Stimulated activated CD4-positive, alpha-beta T cell treated with anti-CD3 and anti-CD28 coated beads, TNF-alpha, amount 100 ng/mL, for 4 hours (primary cell): Measurements from ENCODE around the gene CIB4.

Experiments used
- DNase-seq, 3 experiments: peaks; one replicate each; pipeline ENCODE4 v3.0.0-alpha.2; 2020; ENCODE audit warnings: low read depth in 3 of 3

The CIB4 gene

DNA sequence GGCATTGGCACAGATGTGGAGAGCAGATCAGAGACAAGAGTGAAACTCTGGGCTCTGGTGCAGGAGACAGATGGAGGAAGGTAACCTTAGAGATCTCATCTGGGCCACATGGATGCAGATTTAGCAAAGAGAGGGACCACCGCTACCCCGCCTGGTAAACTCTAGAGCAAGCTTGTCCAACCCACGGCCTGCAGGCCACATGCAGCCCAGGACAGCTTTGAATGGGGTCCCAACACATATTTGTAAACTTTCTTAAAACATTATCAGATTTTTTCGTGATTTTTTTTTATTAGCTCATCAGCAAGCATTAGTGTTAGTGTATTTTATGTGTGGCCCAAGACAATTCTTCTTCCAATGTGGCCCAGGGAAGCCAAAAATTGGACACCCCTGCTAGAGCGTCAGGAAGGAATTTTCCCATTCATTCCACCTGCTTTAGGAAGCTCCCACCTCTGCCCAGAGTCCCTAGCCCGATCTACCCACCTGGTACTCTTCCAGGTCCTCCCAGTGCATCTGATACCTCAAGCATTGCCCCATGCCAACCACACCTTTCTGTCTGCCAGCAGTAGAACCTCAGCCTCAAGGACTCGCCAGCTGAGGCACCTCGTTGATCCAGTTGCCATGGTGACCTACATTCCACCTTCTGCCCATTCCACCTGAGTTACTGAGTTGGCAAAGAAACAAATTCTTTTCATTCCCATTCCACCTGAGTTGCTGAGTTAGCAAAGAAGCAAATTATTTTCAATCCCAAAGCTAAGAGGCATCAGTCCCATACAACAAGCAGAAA, at the start of gene CIB4:
CIB4 (minus strand) TSS at position 586 of the 784 bp plus-strand sequence; CDS start at position 534, 52 bp downstream.
- DNase-seq: no peak

DNA sequence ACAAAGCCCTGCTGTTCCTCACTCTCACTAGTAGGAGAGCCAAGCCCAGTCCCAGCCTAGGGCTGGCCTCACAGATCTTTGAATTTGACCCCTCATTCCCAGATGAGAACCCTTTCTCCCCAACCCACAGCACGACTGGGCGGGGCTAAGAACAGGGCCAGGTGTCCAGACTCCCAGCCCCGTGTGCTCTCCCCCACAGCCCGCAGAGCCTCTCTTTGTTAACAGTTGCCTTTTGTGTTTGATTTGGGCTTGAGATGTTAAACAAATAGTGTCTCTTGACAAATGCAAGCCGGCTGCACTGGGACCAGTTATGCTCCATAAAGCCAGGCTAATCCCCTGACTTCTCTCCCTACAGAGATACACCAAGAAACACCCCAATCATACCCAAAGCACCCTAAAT, 46.6 kb upstream of the CIB4 start:
- no peak for DNase-seq

DNA sequence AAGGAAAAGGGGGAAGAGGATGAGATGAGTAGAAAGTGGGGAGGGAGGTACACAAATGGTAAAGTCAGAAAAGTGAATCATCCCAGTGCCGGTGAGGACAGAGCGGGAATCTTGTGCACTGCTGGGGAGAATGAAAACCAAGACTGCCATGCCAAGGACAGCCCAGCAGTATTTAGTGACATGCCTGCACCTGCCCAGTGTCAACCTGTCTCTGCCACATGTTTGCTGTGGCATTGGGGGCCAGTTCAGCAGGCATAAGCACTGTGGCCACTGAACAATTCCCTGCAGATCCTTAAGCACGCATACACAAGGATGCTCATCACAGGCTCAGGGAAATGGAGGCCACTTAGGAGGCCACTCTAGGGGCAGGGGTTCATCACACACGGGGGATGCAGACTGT, 46.2 kb upstream of the CIB4 start:
- no peak for DNase-seq

DNA sequence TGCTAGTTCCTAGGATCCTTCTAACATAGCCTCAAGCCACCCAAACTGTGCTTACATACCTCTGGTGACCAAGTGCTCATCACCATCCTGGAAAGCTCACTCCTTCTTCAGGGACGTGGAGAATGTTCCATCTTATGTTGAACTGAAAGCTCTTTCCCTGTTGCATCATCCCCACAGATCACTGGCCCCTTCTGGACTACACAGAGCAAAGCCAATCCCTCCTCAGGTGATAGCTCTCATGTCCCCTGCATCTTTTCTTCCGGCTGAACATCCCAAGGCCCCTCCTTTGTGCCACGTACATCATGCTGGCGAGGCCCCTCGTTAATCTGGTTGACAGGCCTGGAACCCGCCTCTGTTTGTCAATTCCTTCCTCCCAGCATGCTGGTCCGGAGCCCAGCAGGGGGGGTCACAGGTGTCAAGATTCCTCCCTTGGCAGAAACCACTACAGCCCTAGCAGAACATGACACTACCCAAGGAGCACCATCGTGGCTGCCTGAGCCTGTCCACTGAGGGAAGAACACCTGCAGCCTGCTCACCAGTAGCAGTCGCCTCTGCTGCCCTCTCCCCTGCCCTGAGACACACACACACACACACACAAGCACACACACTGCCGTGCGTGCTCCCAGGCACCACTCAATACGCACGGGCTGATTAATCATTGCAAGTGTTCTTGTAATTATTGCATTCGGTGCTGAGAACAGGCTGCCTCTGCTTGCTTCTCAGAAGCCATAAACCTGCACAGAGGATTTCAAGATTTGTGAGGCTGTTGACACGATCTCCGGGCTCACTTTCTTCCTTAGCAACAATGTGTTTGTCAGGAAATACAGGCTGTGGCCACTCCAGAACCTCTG, 45.0 kb upstream of the CIB4 start:
- DNase-seq: no peak

DNA sequence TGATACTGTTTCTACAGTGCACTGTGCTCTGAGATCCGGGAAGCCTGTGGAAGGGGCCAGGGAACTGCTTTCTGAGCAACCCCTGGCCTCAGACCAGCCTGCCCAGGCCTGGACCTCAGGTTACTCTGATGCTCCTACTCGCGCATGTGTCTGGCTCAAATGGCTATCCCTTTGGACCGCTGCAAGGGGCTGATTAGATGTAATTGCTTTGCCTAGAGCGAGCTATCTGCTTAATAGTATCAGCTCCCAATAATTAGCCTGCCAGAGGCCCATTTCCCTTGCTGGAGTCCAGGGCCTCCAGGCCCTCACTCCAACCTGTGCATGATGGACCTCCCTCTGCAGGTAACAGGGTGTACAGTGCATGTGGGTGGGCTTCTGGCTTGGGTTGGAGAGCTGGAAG, 44.2 kb upstream of the CIB4 start:
- DNase-seq: no peak

DNA sequence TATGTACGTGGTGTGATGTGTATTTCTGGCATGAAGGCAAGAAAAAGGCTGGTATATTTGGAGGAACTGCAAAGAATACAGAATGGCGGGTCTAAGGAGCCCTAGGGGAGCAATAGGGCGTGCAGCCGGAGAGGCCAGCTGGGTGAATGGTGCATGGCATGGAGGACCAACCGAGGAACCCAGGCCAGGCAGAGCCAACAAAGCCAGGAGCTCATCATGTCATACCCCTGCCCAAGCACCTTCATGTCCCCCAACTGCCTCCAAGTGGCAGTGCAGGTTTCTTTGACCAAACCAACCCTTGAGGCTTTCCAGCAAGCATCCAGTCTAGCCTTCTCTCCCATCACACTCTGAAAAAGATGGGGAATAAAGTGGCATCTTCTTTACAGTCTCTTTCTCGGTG, 42.4 kb upstream of the CIB4 start:
- no peak for DNase-seq

DNA sequence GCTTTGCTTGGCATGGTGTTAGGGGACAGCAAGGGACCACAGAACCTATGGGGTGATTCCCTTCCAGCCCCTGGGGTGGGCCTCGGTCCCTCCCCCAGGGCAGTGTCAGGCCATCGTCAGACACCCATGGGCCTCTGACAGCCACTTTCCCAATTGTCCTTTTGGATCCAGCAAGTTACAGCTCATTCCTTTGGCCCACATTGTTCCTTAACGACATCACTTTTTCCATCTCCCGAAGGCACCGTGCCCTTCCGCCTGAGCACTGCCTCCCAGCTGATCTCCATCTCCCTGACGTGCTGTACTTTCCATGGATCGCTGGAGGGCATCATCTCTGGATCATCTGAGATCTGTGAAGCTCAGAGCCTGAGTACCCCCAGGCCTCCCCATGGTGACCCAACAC, 41.0 kb upstream of the CIB4 start:
- no peak for DNase-seq

DNA sequence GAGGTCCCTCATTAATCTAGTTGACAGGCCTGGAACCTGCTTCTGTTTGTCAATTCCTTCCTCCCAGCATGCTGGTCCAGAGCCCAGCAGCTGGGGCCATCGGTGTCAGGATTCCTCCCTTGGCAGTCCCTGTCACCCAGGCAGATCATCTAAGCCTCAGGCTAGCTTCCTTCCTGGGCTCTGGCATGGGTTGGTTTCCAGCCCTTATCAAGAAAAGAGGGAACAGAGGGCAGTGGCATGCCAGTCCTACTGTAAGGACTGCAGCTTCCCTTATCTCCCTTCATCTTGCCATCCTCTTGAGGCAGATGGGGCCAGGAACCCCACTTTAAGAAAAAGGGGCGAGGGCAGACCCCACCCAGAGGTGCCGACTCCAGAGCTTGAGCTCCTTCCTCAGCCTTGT, 40.5 kb upstream of the CIB4 start:
- DNase-seq: no peak

DNA sequence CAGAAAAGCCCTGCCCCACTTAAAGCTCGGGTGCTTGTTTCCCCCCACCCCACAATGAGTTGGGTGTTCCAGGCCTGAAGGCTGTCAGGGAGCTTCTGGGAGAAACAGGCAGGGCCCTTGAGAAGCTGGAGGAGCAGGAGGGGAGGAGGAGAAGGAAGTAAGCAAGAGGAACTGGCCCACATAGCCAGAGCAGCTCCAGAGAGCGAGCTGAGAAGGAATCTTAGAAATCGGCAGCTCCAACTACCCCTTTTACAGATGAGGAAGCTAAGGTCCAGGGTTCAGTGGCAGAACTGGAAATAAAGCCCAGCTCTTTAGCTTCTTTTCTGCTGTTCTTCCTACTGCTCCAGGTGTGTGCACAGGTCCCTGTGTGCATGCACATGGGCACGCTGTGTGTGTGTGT, 38.7 kb upstream of the CIB4 start:
- DNase-seq: no peak

DNA sequence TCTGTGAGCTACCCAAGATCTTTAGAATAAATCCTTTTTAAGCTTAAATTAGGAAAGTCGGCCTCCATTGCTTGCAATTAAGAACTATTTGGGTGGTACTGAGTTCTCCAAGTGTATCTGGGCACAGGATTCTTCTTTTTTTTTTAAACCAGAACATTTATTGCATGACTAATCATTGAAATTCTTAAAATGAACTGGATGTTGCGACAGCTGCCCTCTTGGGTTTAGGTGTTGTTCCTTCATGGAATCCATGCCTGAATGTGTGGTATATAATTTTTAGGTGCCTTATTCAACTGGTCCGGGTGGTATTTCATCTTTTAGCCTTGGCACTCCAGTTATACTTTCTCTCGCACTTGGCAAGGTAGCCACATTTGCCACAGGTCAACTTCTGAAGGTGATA, 36.9 kb upstream of the CIB4 start:
- DNase-seq: no peak

DNA sequence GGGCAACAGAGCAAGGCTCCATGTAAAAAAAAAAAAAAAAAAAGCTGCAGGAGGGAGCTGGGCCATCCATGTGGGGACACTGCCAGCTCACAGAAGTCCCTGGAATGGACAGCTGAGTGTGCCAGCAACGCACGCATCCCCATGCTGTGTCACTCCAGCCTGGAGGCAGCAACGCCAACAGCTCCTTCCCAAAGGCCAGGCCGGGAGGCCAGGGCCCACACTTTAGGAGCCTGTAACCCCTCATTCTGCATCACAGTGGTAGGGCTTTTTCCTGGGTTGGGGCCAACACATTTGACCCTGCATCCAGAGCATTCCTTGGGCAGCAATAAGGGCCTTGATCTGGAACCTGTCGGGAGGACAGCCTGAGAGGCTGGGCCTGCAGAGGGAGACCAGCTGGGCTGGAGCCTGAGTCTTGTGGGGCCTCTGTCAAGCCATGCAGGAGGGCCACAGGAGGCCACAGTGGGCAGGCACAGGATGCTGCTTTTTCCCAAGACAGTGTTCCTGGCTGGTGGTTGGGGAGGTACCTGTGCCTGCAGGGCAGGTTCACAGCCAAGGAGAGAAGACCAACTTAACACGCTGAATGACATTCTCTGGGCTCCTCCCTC, 34.6 kb upstream of the CIB4 start:
- no peak for DNase-seq

DNA sequence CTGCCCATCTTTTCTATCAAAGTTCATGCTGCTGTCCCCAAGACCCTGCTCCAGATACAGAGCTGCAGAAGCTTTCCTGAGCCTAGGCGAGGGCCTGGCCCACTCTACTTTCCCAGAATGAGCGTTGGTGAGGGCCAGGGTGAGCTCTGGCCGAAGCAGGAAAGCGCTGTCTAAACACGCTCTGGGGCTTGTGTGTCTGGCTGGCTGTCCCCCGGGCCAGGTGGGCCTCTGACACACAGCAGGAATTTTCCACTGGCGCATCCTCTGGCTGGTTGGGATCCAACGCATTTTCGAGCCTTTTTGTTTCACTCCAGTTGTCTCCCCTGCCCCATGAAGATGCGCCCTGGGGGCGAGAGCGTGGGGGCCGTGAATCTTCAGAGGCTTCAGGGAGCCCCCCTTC, 33.6 kb upstream of the CIB4 start:
- DNase-seq: no peak

DNA sequence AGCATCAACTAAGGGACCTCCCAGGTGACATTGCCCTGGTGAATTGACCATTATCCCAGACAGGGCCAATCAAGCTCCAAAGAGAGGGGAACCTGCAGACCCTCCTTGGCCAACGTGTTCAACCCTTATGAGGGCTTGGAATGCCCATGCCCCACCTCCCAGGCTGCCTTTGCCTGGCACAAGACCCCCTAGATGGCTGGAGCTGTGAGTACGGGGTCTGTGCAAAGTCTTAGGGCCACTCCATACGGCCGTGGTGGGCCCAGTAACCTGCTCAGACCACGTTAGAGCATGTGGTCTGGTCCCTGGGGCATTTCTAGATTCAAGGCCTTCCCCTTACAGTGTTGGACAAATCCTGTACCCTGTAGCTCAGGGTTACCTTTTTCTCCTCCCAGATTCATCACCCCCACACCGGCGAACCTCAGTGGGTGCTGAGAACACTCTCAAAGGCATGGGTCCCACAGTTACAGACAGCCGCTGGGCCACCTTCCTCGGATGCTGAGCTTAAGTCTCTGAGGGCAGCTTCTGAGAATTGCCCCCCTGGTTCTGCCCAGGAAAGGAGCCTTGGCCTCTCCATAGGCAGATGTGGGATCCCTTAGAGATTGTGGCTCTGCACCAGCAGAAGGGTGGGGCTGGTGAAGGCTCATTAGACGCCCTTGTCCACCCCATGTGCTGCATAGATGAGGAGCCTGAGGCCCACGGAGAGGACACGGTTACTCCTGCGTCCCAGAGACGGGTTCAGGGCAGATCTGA, 33.0 kb upstream of the CIB4 start:
- DNase-seq: no peak

DNA sequence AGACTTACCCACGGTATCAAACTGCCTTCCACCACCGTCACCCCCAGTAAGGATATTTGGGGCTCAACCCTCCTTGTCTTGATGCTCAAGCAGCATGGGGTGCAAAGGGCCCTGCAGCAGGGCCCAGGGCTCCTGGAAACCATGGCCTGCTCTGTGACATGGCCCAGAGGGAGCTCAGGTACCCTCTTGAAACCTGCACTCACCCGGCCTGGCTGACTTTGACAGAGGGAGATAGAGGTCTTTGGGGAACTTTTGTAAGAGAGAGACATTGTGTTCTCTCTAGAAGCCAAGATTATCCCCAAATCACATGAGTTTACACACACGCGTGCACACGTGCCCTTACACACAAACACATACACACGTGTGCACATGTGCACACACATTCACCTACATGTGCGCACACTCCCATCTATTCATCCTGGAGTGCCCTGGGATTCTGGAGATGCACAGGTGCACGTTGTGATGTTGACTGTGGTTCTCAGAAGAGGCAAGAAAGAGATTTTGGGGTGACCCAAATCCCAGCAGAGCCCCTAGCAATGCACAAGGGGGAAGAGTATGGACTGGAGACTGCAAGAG, 31.7 kb upstream of the CIB4 start:
- DNase-seq: no peak

DNA sequence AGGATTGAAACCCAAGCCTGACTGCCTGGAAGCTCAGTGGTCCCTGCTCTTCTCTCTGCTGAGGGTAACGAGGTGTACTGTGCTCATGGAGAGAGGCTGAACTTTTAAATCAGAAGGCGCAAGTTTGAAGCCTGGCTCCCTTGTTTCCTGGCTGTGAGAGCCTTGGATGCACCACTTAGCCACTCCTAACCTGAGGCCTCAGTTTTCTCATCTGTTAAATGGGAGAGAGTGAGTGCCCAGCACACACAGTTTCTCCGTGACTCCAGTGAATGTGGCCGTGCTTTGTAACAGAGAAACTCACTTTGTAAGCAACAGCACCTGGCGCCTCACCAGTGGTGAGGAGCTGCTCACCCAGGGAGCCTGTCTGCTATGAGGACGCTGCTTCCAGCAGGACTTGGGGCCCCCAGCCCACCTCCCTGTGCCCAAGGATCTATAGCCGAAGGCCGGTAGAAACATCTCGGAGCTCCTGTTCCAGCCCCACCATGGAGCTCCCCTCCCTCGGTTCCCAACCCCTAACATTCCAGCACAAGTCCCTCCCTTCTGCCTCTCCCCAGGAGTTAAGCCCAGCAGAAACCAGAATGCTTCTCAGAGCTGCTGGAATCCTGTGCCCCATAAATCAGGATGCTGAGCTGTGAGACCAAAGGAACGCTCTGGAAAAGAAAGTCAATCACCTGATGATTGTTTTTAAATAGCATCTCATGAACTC, 31.1 kb upstream of the CIB4 start:
- no peak for DNase-seq

DNA sequence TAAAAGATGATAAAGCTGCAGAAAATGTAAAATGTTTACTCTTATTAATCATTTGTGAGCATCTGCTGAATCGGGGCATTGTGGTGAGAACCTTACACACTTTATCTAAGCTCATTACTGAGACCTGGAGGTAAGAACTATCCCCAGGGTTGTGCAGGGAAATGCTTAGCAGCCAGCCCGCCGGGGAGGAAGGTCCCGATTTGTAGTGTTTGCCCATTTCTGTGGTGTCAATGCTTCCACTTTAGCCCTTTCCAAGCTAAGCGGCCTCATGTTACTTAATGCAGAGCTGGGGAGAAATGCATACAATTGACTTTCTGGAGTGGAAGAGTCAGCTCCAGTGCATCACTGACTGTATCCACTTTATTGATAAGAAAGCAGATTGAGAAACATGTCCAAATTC, 30.5 kb upstream of the CIB4 start:
- DNase-seq: no peak

DNA sequence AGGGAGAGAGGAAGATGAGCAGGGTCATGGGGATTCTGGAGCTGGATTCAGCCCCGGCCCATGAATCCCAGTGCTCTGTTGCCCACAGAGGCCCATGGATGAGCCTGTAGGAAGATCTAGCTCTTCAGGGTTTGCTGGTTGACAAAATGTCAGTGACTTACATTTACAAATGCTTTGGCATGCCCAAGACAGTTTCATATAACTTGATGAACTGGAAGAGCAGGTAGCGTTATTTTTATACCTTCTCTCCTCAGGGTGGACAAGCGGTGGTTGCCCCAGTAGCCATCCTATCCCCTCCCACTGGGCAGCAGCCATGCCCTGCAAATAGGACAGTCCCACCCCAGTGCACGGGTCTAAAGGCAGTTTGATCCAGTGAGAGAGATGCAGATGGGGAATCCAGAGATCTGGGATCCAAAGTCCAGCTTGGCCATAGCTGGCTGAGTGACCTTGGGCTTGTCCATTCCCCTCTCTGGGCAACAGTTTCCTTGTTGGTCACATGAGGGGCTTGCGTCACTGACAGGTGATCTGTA, 29.8 kb upstream of the CIB4 start:
- no peak for DNase-seq

DNA sequence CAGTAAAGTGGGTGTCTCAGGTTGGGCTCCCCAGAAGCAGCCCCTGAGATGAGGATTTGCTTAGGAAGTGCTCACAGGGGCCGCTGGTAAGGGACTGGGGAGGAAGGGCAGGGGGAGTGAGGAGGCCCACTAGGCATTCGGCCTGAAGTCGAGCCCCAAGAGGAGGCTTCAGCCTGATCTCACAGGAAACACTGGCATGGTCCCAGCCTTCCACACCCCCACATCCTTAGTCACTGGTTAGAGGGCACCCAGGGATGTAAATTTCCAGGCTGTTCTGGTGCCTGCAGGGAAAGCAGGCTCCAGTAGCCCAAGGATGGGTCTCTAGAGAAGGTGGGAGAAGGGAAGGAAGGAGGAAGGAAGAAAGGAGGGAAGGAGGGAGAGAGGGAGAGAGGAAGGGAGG, 29.0 kb upstream of the CIB4 start:
- no peak for DNase-seq

DNA sequence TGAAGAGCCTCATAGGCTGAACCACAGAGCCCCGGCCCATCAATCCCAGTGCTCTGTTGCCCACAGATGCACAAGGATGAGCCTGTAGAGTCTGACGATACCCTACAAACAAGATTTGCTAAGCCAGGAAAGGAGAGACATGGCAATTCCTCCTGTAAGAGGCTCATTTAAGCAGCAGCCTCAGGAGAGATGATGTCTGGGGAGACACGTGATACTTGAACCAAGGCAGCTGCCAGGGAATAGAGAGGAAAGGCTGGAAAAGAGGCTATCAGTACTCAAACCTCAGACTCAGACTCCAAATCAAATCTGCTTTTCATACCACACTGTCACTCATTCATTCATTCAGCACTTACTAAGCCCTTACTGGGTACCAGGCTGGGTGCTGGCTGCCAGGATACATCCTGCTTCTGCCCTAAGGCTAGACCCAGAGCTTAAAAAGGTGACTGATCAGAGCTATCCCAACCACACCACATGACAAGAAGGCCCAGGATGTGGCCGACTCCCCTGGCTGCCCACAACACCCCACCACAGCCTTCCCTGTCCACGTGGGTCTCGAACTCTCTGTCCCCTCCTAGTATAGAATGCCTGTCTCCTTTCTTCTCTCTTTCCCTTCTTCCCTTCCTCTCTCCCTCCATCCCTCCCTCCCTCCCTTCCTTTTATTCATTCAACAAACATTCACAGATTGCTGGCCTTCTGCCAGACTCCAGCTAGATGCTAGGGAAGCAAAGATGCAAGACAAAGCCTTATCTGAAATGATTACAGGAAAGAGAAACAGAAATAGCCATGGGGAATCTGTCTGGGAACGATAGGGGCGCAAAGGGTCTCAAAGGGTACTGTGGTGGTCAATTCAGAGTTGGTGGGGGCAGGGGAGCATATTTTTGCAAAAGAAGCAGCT, 27.9 kb upstream of the CIB4 start:
- no peak for DNase-seq

DNA sequence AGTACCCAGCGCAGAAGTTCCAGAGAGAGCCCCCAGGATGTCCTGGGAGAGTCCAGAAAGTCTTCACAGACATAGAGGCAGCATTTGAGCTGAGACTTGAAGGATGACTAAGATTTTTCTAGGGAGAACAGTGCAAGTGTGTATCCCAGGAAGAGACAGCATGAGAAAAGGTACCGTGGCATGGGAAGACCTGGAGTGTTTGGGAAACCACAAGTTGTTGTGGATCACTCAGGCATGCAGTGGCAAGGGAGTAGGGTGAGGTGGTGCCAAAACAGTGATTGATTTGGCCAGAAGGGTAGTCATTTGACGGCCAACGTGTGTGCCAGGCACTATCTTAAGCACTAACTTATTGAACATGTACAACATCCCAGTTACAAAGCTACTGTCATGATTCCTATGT, 26.9 kb upstream of the CIB4 start:
- DNase-seq: no peak
